NCI-H460 (cell line): ENCODE results near the gene HMX1. TPM values are rescaled to one million over a fixed set of nuclear protein-coding genes. Genes with fewer than 3 reads are reported as not detected.

Experiments used
- DNase-seq: peaks from one replicate; pipeline ENCODE4 v3.0.0-alpha.2; 2016; ENCODE audit warnings: low read depth; ENCODE audit errors: extremely low read depth
- total RNA-seq: library from RNA; depleted of rRNA; stranded (reverse); fragments of >200 nt; shearing (Covaris generic); gene quantifications from 2 replicates; pipeline ENCODE4 v1.2.3, GENCODE V29; 2014

Gene HMX1
- total RNA-seq, 1 experiment from 2014 or later = 0.20 TPM

DNA sequence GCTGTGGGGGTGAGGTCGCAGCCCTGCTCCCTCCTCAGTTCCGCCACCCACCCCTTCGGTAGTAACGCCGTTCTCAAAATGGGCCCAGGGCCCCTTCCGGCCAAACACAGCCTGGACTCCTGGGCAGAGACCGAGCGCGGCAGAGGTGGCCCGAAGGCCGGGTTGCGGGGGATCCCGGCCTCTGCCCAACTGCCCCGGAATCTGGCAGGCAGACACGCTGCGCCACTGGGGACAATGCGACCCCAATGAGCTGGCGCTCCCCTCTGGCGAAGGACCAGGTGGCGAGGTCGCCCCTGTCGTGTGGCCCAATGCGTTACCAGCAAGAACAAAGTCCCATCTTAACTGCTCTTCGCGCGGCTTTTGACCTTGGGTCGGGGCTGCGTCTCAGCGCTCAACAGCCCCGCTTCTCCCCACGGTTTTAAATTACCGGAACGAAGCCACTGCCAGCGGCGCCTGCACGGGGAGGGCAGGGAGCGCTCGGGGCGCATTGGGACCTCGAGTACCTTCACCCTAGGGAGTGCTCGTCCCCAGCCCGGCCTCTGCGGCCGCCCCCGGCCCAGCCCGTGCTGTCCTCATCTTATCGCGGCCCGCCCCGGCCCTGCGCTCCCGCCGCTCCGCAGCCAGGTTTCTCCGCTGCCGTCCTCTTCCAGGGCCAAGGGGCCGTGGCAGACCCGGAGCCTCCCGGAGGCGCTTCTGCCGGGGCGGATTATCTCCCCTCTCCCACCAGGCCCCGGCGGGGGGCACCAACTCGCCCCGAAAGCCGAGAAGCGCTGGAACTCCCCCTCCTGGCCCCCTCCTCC, 22.2 kb upstream of the HMX1 start:
- no peak for DNase-seq

DNA sequence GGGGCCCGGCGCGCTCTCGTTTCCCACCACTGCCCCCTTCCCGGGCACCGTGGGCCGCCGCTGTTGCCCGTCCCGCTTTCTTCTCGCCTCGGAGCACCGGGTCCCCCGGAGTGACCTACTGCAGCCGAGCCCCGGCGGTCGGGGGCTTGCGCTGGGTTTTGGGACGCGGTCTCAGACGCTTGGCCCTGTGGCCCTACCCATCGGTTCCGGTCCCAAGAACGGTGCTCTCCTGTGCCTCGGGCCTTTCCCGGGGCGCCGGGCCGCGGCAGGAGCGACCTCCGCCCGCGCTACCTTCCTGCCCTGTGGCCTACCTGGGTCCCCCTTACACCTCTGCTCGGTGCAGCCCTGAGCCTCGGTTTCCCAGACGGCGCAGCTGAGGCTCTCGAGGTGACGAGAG, 21.6 kb upstream of the HMX1 start:
- no peak for DNase-seq

DNA sequence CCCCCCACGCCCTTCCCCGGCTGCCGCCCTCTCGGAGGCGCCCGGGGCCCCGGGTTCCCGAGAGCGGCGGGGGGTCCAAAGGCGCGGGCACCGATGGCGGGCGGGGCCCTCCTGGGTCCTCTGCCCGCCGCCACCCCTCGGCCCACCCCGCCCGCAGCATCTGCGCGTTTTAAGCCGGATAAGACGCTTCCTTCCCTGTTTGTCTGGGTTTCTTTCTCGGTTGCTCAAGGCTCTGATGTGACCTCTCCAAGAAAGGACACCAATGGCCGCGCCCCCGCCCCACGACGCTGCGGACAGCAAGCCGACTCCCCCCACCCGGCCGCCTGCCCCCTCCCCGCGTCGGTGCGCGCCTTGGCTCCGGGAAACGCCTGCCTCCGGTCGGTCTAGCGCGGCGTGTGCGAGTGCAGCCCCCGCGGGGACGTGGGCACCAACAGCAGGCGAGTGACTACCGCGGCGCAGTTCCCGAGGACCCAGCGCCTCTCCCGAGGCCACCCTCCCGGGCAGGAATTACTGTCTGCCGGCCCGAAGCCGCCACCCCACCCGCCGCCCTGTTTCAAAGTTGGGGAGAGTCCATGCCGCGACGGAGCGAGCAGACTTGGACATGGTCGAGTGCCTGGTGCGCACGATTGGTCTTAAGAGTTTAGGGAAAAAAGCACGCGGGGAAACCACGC, 21.1 kb upstream of the HMX1 start:
- DNase-seq = no peak

DNA sequence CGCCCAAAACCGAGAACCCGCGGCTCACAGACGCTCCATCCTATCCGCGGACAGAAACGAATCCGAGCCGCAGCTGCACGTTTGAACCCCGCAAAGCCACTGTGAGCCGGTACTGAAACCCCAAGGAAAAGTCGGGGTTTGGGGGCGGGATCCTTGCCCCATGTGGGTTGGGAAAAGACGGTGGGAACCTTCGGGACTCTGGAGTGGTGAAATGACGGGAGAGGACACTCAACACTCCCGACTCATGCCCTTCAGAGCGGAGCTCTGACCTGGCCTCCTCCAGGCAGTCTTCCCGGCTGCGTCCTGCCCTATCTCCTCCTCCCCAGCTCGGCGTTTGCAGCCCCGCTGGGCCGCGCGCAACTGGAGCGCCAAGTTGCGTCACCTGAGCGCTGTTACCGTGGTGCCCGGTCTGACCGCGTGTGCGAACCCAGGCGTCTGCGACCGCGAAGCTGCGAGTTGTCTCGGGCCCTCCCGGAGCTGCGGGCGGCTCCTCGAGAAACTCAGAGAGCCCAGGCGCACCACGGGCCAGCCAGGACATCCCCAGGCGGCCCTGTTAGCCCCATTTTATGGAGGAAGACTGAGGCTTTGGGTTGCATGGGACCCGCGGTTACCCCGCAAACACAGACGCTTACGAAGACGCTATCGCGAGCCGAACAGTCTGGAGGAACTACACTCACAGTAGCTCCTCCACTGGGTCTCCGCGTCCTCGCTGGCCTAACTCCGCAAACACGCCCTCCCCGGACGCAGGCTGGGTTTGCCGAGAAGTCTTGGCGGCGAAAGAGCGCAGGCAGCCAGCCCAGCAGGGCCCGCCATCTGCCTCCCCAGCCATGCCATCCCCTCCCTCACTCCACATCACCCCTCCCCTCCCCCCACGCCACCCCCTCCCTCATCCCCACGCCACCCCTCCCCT, 20.3 kb upstream of the HMX1 start:
- no peak for DNase-seq

DNA sequence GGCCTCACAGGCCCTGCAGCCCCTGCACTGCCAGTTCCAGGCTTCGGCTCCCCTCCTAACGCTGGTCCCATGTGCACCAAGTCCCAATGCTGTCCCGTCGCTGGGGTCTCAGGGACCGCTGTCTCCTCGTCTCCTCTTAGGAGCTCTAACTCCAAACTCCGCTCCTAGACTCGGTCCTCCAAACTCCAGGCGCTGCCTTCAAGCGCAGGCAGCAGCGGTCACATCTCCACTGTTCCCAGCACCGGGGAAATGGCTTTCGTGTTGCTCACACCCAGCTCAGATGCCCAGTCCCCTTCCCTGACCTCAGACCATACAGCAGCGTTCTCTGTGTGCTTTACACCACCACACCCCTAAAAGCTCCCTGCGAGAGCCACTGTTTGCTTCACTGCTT, 19.6 kb upstream of the HMX1 start:
- DNase-seq = no peak

DNA sequence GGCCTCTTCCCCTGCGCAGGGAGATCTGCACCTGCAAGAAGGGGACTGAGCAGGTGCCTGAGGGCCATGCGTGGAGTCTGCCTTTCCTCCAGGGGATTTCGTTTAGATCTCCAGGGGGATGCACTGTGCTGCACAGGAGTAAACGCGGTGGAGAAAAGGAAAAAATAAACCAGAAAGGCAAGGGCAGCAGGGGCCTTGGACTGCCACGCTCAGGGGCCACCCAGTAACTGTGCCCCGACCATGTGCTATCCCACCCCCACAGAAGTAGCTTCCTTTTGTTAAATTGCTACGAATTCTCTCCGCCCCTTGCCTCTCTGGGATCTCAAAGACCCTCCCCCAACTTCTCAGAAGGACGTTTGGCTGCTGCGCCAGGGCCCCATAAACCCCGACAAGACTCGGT, 17.2 kb upstream of the HMX1 start:
- no peak for DNase-seq

DNA sequence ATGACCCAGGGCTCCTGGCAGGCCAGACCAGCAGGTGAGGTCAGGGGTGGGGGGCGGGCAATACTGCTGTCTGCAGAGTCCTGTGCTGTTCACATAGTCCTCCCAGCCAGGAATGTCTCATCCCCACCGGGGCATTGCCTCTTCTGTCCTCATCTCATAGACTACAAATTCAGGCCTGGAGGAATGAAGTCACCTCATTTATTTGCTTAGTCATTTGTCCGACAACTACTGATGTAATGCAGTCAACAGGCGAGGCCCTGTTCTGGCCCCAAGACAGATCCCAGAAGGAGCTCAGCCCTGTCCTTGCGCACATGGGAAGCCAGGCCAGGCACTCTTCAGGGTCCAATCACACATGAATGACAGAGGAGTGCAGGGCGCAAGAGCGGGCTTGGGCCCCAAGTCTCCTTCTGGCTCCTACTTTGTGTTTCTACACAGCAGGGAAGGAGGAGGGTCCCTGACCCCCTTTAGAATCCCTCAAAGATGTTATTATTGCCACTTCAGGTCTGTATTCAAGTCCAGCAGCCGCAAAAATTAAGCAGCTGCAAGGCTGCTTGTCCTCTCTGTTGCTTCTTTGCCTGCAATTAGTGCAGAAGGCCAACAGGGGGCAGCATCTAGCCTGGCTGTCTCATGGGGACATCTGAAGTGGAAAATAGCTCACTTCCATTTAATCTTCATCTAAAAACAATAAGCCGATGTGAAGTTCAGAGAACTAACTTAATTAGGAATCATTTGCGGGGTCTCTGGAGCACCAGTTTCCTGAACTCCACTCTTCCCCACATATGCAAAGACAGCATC, 15.2 kb upstream of the HMX1 start:
- no peak for DNase-seq

DNA sequence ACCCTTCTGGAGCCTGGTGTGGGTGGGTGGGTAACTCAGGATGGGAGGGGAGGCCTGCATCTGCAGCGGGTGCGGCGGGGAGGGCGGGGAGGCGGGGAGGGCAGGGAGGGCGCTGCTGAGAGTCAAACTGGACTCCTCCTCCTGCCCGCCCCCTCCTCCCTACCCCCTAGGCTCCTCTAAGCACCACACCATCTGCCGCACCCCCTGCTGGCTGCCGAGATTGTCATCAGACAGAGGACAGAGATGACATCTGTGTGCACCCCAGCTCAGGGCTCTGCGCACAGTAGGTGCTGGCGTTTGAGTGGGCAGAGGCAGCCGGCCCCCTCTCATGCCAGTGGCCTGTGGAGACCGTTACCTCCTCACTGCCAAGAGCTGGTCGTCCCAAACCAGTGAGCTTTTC, 10.6 kb upstream of the HMX1 start:
- DNase-seq = no peak

DNA sequence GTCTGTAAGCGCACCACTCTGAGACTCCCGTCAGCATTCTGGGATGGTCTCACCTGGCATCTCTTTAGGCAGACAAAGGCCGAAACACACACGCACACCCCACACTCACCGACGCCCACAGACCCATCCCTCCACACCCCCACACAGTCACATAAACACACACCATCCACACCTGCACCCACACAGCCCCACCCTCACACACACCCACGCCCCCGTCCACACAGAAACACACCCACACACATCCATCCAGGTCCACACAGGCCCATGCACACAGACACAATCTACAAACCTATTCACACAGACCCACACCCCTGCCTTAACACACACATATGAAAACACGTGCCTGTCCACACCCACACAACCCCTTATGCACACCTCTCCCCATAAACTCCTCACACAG, 9.2 kb upstream of the HMX1 start:
- DNase-seq = no peak

DNA sequence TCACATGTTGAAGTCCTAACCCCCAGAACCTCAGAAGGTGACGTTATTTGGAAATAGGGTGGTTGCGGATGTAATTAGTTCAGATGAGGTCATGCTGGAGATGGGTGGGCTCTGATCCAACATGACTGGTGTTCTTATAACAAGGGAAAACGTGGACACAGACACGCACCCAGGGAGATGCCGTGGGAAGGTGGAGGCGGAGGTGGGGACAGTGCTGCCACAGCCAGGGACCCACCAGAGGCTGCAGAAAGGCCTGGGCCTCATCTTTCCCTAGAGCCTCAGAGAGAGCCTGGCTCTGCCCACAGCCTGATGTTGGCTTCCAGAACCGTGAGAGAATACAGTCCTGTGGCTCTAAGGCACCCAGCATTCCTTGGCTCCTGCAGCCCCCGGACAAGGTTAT, 7.9 kb upstream of the HMX1 start:
- DNase-seq = no peak

DNA sequence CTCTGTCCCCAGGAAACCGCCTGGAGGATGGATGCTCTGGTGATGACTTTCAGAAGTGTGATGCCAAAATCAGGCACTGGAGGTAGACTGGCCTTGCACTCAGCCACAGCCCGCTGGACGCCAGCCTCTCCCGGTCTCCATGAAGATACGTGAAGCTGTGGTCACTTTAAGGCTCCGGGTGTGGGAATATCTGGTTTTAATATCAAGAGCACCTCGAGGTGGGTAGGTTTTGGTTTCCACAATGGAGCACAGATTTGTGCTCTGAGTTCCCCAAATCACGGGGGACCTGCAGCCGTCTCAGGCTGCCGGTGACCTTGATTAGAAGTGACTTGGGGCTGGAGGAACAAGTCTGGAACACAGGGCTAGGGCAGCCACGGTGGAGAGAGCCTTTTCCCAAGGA, 6.8 kb upstream of the HMX1 start:
- no peak for DNase-seq

DNA sequence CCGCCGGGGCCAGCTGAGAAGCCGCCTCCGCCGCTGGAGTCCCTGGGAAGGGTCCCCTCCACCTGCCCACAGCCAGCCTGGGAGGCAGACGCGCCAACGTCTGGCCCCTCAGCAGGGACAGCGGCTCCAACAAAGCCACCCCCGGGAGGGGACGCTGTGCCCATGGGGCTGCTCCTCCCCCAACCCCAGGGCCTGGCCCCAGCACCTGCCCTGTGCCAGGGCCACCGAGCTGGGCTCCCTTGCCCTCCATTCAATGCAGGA, 6.1 kb upstream of the HMX1 start:
- no peak for DNase-seq

DNA sequence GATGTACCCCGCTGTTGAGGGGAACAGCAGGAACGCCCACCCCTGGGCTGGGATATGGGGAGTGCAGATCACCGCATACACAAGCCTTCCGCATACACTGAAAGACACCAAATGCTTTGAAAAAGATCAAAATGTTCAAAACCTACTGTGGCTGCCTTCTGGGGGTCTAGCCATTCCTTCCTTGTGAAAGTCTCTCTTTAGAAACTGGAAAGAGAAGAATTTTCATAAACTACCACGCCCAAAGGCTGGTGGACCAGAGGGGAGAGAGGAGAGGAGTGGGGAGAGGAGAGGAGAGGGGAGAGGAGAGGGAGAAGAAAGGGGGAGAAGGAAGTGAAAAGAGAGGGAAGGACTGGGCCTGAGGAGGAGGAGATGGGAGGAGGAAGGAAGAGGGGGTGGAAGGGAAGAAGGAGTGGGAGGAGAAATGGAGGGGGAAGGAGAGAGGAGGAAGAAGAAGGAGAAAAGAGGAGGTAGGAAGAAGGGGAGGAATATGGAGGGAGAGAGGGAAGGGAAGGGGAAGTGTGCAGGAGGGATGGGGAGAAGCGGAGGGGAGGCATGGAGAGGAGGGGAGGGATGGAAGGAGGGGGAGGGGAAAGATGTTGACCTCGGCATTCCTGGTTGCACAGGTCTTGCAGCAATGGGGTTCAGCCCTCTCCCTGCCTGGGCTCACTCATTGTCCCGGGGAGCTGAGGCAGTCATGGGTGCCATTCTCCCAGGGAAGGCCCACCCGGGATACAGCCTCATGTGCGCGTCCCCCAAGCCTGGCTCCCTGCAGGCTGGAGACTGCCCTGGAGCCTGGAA, 5.5 kb upstream of the HMX1 start:
- DNase-seq = no peak

DNA sequence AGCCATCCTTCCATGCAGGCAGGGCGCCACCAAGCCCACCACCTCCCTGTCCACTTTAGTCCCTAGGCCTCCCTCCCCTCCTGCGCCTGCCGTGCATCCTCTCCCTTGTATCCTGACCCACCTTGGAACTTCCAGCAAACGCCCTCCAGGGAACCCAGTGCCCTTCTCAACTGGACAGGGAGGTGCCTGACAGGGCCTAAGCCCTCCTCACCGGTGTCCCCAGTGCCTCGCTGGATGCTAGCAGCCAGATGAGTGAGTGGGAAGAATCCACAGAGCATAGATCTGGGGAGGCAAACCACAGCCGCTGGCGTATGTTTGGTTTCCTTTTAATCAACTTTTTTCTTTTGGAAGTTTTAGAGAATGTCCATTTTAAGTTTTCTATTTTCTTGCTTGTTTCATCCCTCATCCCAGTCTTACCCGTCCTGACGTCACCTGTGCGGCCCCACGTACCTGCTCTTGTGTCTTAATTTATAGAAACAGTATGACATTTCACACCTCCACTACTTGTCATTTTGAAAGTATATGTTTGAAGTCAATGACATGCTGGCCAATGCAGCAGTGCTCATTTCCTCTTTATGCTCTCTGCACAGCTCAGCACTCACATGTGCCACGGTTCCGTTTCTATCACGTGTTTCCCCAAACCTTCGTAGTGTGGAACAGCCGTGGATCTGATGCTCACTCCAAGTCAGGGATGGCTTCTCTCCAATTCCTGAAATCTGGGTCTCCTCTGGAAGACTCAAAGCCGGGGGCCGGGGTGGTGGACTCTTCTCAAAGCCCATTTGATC, 3.4 kb upstream of the HMX1 start:
- no peak for DNase-seq

DNA sequence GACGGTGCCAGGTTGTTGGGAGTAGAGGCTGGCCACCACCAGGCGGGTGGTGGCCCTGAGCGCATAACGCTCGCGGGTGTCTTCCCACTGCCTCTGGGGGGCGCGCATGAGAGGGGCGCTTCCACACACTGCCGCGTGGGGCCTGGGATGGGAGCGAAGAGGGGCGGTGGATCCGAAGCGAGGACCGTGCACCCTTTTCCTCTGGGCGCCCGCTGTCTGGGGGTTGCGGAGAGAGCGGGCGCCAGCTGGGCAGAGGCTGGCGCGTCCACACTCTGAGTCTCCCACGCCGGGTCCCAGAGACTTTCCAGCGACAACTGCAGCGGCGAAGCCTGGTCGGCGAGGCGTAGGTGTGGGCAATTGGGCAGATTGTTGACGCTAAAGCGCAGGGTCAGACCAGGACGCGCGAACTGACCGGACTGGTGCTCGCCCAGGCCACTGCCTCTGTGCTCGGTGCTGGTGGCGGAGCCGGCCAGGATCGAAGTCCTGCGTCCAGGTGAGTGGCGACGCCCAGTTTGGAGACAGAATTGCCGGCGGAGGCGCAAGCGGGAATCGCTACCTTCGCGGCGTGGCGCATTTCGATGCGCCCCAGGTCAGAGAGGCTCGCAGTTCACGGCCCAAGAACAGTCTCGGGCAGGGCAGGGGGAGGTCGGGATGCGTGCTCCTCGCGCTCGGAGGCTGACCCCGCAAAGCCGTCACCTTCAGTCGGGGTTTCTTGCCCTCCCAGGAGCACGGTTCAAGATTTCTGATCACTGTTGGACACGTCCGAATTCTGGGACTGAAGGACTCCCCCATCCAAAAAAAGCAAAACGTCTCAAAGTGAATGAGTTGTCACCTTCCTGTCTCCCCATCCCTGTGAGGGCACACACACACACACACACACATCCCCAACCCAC, 2.6 kb upstream of the HMX1 start:
- DNase-seq = no peak

DNA sequence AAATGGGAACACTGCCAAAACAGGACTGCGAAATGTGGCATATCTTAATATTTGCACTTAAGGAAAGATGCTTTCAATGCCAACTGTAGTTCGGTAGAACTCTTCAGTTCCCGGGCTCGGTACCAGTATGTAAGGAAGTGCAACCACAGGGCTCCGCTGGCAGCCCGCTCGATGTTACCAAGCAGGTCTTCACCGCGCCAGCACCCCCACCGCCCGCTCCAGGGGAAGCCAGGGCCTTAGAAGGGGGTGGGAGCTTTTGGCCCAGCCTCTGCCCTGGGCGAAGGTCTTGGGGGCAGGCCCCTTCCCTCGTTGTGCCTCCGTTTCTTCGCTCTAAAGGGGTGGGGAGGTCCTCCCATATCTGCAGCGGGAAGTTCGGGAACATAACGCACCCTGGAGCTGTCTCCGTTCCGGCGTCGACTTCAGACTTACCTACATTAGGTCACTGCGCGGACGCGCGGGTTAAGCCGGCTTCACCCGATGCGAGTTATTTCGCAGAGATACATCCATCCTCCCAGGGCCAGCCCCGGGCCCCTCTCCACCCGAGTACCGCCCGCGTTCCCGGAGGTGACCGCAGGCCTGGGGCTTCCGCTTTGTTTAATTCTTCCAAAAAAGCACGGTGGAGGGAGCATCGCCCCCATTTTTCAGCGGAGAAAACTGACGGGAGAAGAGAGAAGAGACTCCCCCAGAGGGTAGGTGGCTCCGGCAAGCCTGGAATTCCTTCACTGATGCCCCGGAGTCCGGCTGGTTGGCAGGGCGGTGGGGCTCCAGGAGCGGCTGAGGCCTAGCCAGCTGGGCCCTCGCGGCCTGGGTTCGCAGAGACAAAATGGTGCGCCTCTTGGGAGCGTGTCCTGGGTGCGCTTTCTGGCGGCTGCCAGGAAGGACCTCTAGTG, 1.0 kb upstream of the HMX1 start:
- no peak for DNase-seq

DNA sequence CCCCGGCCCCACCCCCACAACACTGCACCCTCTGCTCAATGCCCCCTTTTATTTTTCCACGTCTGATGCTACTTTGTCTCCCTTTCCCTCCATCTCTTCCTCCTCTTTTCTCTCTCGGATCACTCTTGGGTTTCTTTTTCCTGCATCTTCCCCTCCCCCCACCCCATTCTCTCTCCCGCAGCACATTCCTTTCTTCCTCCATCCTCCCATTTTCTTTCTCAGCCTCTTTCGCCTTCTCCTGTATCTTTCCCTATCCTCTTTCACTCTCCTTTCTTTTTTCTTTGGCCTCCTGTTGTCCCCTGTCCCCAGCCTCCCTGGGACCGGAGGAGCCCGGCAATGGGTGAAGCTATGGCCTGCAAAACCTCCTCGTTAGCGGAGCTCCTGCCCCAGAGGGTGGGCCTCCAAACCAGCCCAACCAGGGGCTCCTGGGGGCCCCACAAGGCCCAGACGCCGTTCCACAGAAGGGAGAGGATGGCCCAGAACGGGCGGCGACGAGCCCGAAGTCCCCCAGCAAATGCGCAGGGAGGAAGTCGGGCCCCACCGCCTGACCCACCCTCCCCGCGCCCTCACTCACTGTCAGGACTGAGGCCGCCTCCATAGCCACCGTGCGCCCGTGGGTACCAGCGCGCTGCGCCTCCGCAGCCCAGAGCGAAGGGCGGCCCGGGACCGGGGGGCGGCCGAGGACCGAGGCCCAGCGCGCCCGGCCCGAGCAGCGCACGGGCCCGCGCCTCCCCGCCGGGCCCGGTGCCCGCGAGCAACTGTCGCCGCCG, 807 bp downstream of the HMX1 start:
- no peak for DNase-seq
